GM18526 (cell line): ENCODE results near the gene PILRB.
A peak's percentile ranks its signal among the peaks of the same experiment; 100 is the strongest.

Source experiments
- POLR2A ChIP-seq: IDR thresholded peaks from 3 replicates; pipeline ENCODE4 v1.6.1; 2011; ENCODE audit not compliant: insufficient read length; ENCODE audit errors: extremely low read depth

Gene PILRB

GRCh38 chr7:100358027-100358856 is at the start of gene PILRB:
Gene PILRB, plus strand, starts transcription at chr7:100358117. Its CDS starts 186 bp downstream, at chr7:100358303.
- TF ChIP-seq POLR2A: no peak

GRCh38 chr7:100335566-100336466 is 22.1 kb upstream of the PILRB start:
- TF ChIP-seq POLR2A: peak; percentile 94

GRCh38 chr7:100342765-100343164 is 15.2 kb upstream of the PILRB start:
- TF ChIP-seq POLR2A: no peak

- TF ChIP-seq POLR2A: no peak
Observed at GRCh38 chr7:100346921-100347320, 11.0 kb upstream of the PILRB start.

GRCh38 chr7:100348805-100349204 is 9.1 kb upstream of the PILRB start:
- TF ChIP-seq POLR2A: no peak

GRCh38 chr7:100349757-100350156 is 8.2 kb upstream of the PILRB start:
- no peak for TF ChIP-seq POLR2A

- no peak for TF ChIP-seq POLR2A
Observed at GRCh38 chr7:100351657-100352058, 6.3 kb upstream of the PILRB start.

GRCh38 chr7:100352984-100353684 is 4.8 kb upstream of the PILRB start:
- TF ChIP-seq POLR2A: no peak

GRCh38 chr7:100353685-100354330 is 4.1 kb upstream of the PILRB start:
- TF ChIP-seq POLR2A: no peak

- no peak for TF ChIP-seq POLR2A
Observed at GRCh38 chr7:100356416-100357068, 1.4 kb upstream of the PILRB start.

GRCh38 chr7:100357131-100357561 is 771 bp upstream of the PILRB start:
- TF ChIP-seq POLR2A: no peak

GRCh38 chr7:100358857-100359212 is 918 bp downstream of the PILRB start:
- no peak for TF ChIP-seq POLR2A

GRCh38 chr7:100360135-100360854 is 2.4 kb downstream of the PILRB start:
- TF ChIP-seq POLR2A: no peak

- no peak for TF ChIP-seq POLR2A
Observed at GRCh38 chr7:100363098-100363497, 5.2 kb downstream of the PILRB start.
